Measurements from ENCODE around the gene NOLC1. TPM values are rescaled to one million over a fixed set of nuclear protein-coding genes. Genes with fewer than 3 reads are reported as not detected.
"Not testable (repeated sequence)": the region's sequence is repeated elsewhere in the genome, so short reads cannot be mapped to it uniquely, and the experiment has no call there.

The NOLC1 gene
- total and polyA plus RNA-seq, 7 experiments from 2014 or later, result 45.1 to 98.5 (median 58.8) TPM

DNA sequence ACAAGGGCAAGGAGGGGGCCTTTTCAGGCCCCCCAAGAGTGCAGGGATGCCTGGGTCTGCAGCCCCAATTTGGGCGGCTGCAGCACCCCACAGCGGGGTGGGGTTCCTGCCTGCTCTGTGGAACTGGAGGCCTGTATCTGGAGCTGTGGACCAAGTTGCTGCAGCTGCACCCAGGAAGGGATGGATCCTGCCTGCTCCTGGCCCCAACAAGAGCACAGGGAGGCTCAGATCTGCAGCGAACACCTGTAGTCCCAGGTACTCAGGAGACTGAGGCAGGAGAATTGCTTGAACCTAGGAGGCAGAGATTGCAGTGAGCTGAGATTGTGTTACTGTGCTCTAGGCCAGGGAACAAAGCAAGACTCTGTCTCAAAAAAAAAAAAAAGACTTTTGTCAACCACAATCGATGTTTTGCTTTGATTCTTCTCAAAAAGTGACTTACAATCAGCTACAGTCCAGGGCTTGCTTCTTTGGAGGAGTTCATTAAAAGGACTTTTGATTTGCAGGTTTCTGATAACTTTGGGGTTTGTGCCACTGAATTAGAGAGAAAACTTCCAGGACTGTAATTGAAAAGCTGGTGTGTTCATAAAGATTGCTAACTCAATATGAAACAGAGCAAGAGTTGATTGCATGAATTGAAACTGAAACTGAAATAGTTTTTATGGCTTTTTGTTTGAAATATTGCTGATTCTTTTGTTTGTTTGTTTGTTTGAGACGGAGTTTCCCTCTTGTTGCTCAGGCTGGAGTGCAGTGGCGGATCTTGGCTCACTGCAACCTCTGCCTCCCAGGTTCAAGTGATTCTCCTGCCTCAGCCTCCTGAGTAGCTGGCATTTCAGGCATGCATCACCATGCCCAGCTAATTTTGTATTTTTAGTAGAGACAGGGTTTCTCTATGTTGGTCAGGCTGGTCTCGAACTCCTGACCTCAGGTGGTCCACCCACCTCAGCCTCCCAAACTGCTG, 37.0 kb downstream of the NOLC1 start:
- intact Hi-C loops (cut with micrococcal nuclease), result loop anchor here in 1 of 2 donors (1.0 to 5.0 kb wide), 2 partner anchors 20 to 38 kb away; partner anchors contain the start of gene ELOVL3
- H3K4me3 ChIP-seq (ENCODE audit: low read length), result peak overlapping the region; percentile 45
- Mint-ChIP-seq H3K36me3 (peaks cover 0 to 24% (median 0%) of the 10 kb centered on the region in 5 donors), H3K27ac (peak overlapping the region; percentile 82 to 92 (median 90)), H3K9me3 (peaks cover 0 to 32% (median 9%) of the 10 kb centered on the region in 11 donors), H3K4me1 (peaks cover 11 to 18% (median 15%) of the 10 kb centered on the region in 7 donors), H3K4me3 (peak overlapping the region in 9 of 10 donors; percentile 54 to 85 (median 66))
- H3K36me3 ChIP-seq (ENCODE audit: control insufficient read depth in 2 of 3, insufficient read depth in 3 of 3, low read length in 3 of 3); H3K27me3 ChIP-seq (ENCODE audit: control insufficient read depth in 2 of 2, insufficient read depth in 2 of 2, low read length in 2 of 2); H3K9me3 ChIP-seq (ENCODE audit: control insufficient read depth in 2 of 3, low read length in 3 of 3); H3K27me3 Mint-ChIP-seq: not testable (repeated sequence)
- H3K4me1 ChIP-seq (ENCODE audit: control insufficient read depth in 2 of 2, insufficient read depth in 2 of 2, low read length in 2 of 2), result peaks cover 10 to 20% of the 10 kb centered on the region in 2 donors
- peak in 8 of 9 donors; percentile 1 to 29 (median 14) for DNase-seq
- peak overlapping the region; percentile 44 for H3K27ac ChIP-seq (ENCODE audit: low read depth, low read length)
- ATAC-seq, result peak; percentile 53
- ChIA-PET CTCF (interaction anchor here (0.6 to 1.5 kb wide), 2 partner anchors 164 to 896 kb away, joined by 3 to 5 read pairs; no protein-coding TSS in a partner anchor), POLR2A (interaction anchor here (0.6 to 0.7 kb wide), 2 partner anchors 134 to 285 kb away, joined by 4 to 5 read pairs; no protein-coding TSS in a partner anchor)

DNA sequence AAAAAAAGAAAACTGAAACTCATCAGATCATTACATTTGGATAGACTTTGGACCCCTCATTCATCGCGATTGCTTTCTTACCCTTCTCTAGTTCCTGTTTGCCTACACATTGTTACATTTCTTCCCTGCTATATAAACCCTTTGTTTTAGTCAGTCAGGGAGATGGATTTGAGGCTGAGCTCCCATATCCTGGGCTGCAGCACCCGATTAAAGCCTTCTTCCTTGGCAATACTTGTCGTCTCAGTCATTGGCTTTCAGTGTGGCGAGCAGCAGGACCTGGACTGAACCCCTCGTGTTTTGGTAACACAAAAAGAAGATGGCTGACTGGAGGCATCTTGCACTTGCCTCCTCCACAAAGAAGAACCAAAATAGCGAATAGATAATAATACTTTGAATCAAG, 39.8 kb downstream of the NOLC1 start:
- peak overlapping the region in 1 of 9 donors; percentile 21 for H3K27ac Mint-ChIP-seq

GRCh38 chr10:102195296-102195870, 43.2 kb downstream of the NOLC1 start:
- POLR2A ChIA-PET, result no interaction called here
- CTCF ChIA-PET, result no interaction called here
- H3K27me3 Mint-ChIP-seq, result no peaks in the 10 kb centered on the region
- no peak overlapping the region for H3K4me3 ChIP-seq (ENCODE audit: low read length)
- no peaks in the 10 kb centered on the region for H3K4me1 ChIP-seq (ENCODE audit: control insufficient read depth in 2 of 2, insufficient read depth in 2 of 2, low read length in 2 of 2)
- ATAC-seq (no peak), DNase-seq (no peak)
- peaks cover 0 to 15% (median 0%) of the 10 kb centered on the region in 5 donors for H3K36me3 Mint-ChIP-seq
- intact Hi-C loops (cut with micrococcal nuclease), result no loop called here
- H3K27ac ChIP-seq (ENCODE audit: low read depth, low read length), result no peak overlapping the region
- H3K4me3 Mint-ChIP-seq, result no peak overlapping the region
- no peaks in the 10 kb centered on the region for H3K36me3 ChIP-seq (ENCODE audit: control insufficient read depth in 2 of 3, insufficient read depth in 3 of 3, low read length in 3 of 3)
- peaks cover 0 to 21% (median 7%) of the 10 kb centered on the region in 11 donors for H3K9me3 Mint-ChIP-seq
- no peaks in the 10 kb centered on the region for H3K4me1 Mint-ChIP-seq
- no peak overlapping the region for H3K27ac Mint-ChIP-seq
- H3K27me3 ChIP-seq (ENCODE audit: control insufficient read depth in 2 of 2, insufficient read depth in 2 of 2, low read length in 2 of 2), result no peaks in the 10 kb centered on the region
- no peaks in the 10 kb centered on the region for H3K9me3 ChIP-seq (ENCODE audit: control insufficient read depth in 2 of 3, low read length in 3 of 3)

More for the DNA sequence above, 39.8 kb downstream of the NOLC1 start:
- H3K9me3 ChIP-seq (ENCODE audit: control insufficient read depth in 2 of 3, low read length in 3 of 3), result no peaks in the 10 kb centered on the region
- ATAC-seq, result no peak
- ChIA-PET CTCF (interaction anchor here (0.6 kb wide), 1 partner anchor 376 kb away, joined by 4 read pairs; no protein-coding TSS in a partner anchor), POLR2A (no interaction called here)
- H3K36me3 ChIP-seq (ENCODE audit: control insufficient read depth in 2 of 3, insufficient read depth in 3 of 3, low read length in 3 of 3), result no peaks in the 10 kb centered on the region
- H3K4me1 ChIP-seq (ENCODE audit: control insufficient read depth in 2 of 2, insufficient read depth in 2 of 2, low read length in 2 of 2), result peaks cover 10 to 20% of the 10 kb centered on the region in 2 donors
- no peak for DNase-seq
- H3K27me3 ChIP-seq (ENCODE audit: control insufficient read depth in 2 of 2, insufficient read depth in 2 of 2, low read length in 2 of 2), result no peaks in the 10 kb centered on the region
- peaks cover 0 to 15% (median 0%) of the 10 kb centered on the region in 5 donors for H3K36me3 Mint-ChIP-seq
- no peak overlapping the region for H3K4me3 ChIP-seq (ENCODE audit: low read length)
- H3K4me1 Mint-ChIP-seq, result peaks cover 11 to 18% (median 15%) of the 10 kb centered on the region in 7 donors
- H3K27ac ChIP-seq (ENCODE audit: low read depth, low read length), result no peak overlapping the region
- H3K9me3 Mint-ChIP-seq, result peaks cover 0 to 22% (median 7%) of the 10 kb centered on the region in 11 donors
- intact Hi-C loops (cut with micrococcal nuclease), result no loop called here
- H3K4me3 Mint-ChIP-seq, result peak overlapping the region in 1 of 10 donors; percentile 53
- H3K27me3 Mint-ChIP-seq, result no peaks in the 10 kb centered on the region

DNA sequence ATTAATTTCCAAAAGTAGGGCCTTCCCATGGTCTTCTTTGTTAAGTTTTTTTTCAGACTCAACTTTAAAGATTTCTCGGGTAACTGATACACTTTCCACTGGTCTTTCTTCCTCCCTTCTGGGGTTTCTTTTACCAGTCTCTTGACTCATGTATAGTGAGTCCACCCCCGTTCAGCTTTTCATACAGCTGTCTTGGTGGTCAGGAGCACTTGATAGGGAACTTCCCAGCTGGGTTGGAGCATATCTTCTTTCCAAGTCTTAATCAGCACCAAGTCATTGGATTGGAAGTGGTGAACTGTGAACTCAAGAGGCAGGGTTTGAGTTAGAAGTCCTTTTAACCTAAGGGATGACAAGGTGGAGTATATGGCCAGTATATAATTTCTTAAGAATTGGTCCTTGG, 44.7 kb downstream of the NOLC1 start:
- Histone ChIP-seq H3K36me3 (ENCODE audit: control insufficient read depth in 2 of 3, insufficient read depth in 3 of 3, low read length in 3 of 3) (no peaks in the 10 kb centered on the region), H3K27ac (ENCODE audit: low read depth, low read length) (no peak overlapping the region), H3K9me3 (ENCODE audit: control insufficient read depth in 2 of 3, low read length in 3 of 3) (no peaks in the 10 kb centered on the region), H3K4me1 (ENCODE audit: control insufficient read depth in 2 of 2, insufficient read depth in 2 of 2, low read length in 2 of 2) (no peaks in the 10 kb centered on the region), H3K27me3 (ENCODE audit: control insufficient read depth in 2 of 2, insufficient read depth in 2 of 2, low read length in 2 of 2) (no peaks in the 10 kb centered on the region), H3K4me3 (ENCODE audit: low read length) (no peak overlapping the region)
- peaks cover 0 to 12% (median 4%) of the 10 kb centered on the region in 11 donors for H3K9me3 Mint-ChIP-seq
- H3K36me3 Mint-ChIP-seq, result peaks cover 0 to 9% (median 0%) of the 10 kb centered on the region in 5 donors
- no peak overlapping the region for H3K4me3 Mint-ChIP-seq
- no peak overlapping the region for H3K27ac Mint-ChIP-seq
- H3K4me1 Mint-ChIP-seq, result no peaks in the 10 kb centered on the region
- ChIA-PET POLR2A (no interaction called here), CTCF (no interaction called here)
- ATAC-seq (no peak), DNase-seq (no peak)
- intact Hi-C loops (cut with micrococcal nuclease), result no loop called here
- no peaks in the 10 kb centered on the region for H3K27me3 Mint-ChIP-seq

DNA sequence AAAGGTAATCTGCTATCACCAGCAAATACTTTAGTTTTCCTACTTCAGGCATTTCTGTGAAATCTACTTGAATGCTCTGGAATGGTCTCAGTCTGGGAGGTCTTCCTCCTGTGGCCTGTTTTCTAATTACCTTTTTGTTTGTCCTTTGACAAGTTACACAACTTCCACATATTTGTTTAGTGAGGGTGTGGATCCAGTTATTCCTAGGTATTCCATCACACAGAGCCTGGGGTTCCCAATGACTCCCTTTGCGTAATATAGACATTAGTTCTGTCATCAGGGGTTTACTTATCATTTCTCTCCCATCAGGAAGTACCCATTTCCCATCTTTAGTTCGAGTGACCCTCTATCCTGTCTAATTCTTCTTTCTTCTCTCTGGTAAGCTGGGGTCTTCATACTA, 45.8 kb downstream of the NOLC1 start:
- ChIA-PET POLR2A (no interaction called here), CTCF (no interaction called here)
- peaks cover 0 to 5% (median 0%) of the 10 kb centered on the region in 5 donors for H3K27me3 Mint-ChIP-seq
- DNase-seq (no peak), ATAC-seq (no peak)
- Histone ChIP-seq H3K9me3 (ENCODE audit: control insufficient read depth in 2 of 3, low read length in 3 of 3) (no peaks in the 10 kb centered on the region), H3K4me1 (ENCODE audit: control insufficient read depth in 2 of 2, insufficient read depth in 2 of 2, low read length in 2 of 2) (no peaks in the 10 kb centered on the region), H3K27ac (ENCODE audit: low read depth, low read length) (no peak overlapping the region), H3K27me3 (ENCODE audit: control insufficient read depth in 2 of 2, insufficient read depth in 2 of 2, low read length in 2 of 2) (no peaks in the 10 kb centered on the region), H3K36me3 (ENCODE audit: control insufficient read depth in 2 of 3, insufficient read depth in 3 of 3, low read length in 3 of 3) (no peaks in the 10 kb centered on the region), H3K4me3 (ENCODE audit: low read length) (no peak overlapping the region)
- no peak overlapping the region for H3K4me3 Mint-ChIP-seq
- H3K4me1 Mint-ChIP-seq, result peaks cover 0 to 8% (median 0%) of the 10 kb centered on the region in 7 donors
- H3K36me3 Mint-ChIP-seq, result peaks cover 0 to 5% (median 0%) of the 10 kb centered on the region in 5 donors
- H3K27ac Mint-ChIP-seq, result no peak overlapping the region
- intact Hi-C loops (cut with micrococcal nuclease), result no loop called here
- H3K9me3 Mint-ChIP-seq, result peaks cover 0 to 6% (median 0%) of the 10 kb centered on the region in 11 donors

DNA sequence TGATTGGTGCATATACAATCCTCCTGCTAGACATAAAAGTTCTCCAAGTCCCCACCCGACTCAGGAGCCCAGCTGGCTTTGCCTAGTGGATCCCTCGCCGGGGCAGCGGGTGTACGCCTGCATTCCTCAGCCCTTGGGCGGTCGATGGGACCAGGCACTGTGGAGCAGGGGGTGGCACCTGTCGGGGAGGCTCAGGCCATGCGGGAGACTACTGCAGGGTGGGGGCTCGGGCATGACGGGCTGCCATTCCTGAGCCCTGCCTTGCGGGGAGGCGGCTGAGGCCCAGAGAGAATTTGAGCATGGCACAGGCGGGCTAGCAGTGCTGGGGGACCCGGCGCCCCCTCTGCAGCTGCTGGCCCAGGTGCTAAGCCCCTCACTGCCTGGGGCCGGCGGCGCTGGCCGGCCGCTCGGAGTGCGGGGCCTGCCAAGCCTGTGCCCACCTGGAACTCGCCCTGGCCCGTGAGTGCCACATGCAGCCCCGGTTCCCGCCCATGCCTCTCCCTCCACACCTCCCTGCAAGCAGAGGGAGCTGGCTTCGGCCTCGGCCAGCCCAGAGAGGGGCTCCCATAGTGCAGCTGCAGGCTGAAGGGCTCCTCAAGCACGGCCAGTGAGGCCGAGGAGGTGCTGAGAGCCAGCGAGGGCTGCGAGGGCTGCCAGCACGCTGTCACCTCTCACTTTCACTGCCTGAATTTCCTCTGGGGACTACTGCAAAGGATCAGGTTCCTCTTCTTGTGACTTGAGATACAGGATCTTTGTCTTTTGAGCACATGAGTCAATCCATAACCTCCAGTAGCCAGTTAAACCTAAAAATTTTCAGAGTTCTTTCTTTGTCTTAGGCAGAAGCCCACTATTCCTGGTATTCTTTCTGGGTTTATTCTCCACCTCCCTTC, 48.8 kb downstream of the NOLC1 start:
- Histone ChIP-seq H3K4me3 (ENCODE audit: low read length) (no peak overlapping the region), H3K27ac (ENCODE audit: low read depth, low read length) (no peak overlapping the region), H3K27me3 (ENCODE audit: control insufficient read depth in 2 of 2, insufficient read depth in 2 of 2, low read length in 2 of 2) (no peaks in the 10 kb centered on the region), H3K9me3 (ENCODE audit: control insufficient read depth in 2 of 3, low read length in 3 of 3) (peaks cover 0 to 10% (median 0%) of the 10 kb centered on the region in 3 experiments), H3K4me1 (ENCODE audit: control insufficient read depth in 2 of 2, insufficient read depth in 2 of 2, low read length in 2 of 2) (no peaks in the 10 kb centered on the region), H3K36me3 (ENCODE audit: control insufficient read depth in 2 of 3, insufficient read depth in 3 of 3, low read length in 3 of 3) (no peaks in the 10 kb centered on the region)
- DNase-seq (no peak), ATAC-seq (no peak)
- H3K4me1 Mint-ChIP-seq, result peaks cover 0 to 9% (median 0%) of the 10 kb centered on the region in 7 donors
- H3K27me3 Mint-ChIP-seq, result peaks cover 0 to 9% (median 0%) of the 10 kb centered on the region in 5 donors
- ChIA-PET CTCF (no interaction called here), POLR2A (interaction anchor here (0.6 kb wide), 1 partner anchor 520 kb away, joined by 3 read pairs; no protein-coding TSS in a partner anchor)
- H3K36me3 Mint-ChIP-seq, result peaks cover 0 to 5% (median 3%) of the 10 kb centered on the region in 5 donors
- H3K27ac Mint-ChIP-seq, result no peak overlapping the region
- no peak overlapping the region for H3K4me3 Mint-ChIP-seq
- intact Hi-C loops (cut with micrococcal nuclease), result no loop called here
- H3K9me3 Mint-ChIP-seq, result peaks cover 0 to 16% (median 5%) of the 10 kb centered on the region in 11 donors

Measured in naive thymus-derived CD4-positive, alpha-beta T cell (primary cell).